HG02884 (cell line): ENCODE data around the gene IQCK.
A peak's percentile ranks its signal among the peaks of the same experiment; 100 is the strongest.
"Not testable (repeated sequence)": the region's sequence is repeated elsewhere in the genome, so short reads cannot be mapped to it uniquely, and the experiment has no call there.

Experiments
- ATAC-seq: cut with Tn5 transposase; IDR thresholded peaks from one replicate; pipeline ENCODE4 v1.9.1; 2021; ENCODE audit warnings: mild to moderate bottlenecking, moderate library complexity; ENCODE audit not compliant: unreplicated experiment

IQCK gene

DNA sequence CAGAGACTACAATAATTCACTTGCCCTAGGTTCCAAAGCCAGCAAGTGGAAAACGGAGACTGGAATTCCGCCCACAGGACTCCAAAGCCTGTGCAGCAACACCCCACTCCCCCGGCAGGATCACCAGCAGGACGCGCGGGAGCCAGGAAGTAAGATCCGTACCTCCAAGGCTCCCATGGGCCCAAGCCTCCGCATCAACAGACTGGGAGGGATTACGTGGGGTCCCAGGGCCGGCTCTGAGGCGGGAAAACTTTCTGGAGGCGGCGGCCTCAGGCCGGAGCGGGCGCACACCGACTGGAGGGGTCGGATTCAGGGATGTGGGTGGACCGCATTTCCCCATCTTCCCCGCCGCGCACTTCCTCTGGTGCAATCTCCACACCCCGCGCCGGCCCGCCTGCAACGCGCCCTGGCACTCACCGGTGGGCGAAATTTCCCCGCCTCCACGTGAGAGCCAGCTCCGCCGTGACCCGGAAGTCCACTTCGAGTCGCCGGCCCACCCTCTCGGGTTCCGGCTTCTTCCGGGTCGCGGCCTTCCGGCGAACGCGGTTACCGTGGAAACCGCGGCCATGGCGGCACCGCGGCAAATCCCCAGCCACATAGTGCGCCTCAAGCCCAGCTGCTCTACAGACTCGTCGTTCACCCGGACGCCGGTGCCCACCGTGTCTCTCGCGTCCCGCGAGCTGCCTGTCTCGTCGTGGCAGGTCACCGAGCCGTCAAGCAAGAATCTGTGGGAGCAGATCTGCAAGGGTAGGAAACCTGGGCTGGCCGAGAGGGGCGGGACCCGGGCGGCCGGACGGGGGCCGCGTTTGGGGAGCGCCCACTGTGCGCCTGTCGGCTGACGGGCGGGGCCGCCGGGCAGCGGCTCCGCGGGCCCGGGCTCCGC lies at the start of gene IQCK, which contains the start of gene KNOP1:
Gene IQCK (plus strand): TSS at position 531 of the 883 bp plus-strand sequence. CDS start 36 bp downstream, at position 567.
Gene KNOP1 (minus strand): TSS at position 487 of the 883 bp plus-strand sequence. CDS start 3,192 bp downstream, outside the sequence.
- ATAC-seq, result peak; percentile 93

DNA sequence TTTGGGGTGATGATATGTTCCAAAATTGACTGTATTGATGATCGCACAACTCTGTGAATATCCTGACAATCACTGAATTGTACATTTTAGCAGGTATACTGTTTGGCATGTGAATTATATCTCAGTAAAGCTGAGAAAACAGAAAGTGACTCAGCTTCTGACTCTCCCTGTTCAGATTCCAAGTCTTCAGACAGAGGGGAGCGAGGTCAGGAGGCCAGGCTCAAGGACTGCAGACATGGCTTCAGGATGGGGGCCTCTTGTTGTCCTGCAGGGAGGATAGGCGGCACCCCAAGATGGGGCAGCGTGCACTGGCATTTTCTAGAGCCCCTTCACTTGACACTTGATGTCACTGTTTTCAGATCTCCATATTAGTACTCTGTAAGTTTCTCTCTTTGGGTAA lies 45.7 kb upstream of the IQCK start:
- ATAC-seq, result no peak

DNA sequence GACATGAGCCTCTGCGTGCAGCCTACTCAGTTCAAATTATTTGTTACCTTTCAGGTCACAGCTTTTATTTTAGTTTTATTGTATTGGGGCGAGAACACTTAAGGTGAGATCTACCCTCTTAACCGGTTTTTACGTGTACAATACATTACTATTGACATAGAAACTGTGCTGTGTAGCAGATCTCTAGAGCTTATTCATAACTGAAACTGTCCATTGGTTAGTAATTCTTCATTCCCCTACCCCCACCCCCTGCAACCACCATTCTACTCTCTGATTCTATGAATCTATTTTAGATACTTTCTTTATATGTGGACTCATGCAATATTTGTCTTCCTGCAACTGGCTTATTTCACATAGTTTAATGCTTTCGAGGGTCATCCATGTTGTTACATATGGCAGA lies 43.6 kb upstream of the IQCK start:
- ATAC-seq, result no peak

GRCh38 chr16:19677402-19677801 lies 40.7 kb upstream of the IQCK start:
- no peak for ATAC-seq

GRCh38 chr16:19678804-19679203 lies 39.3 kb upstream of the IQCK start:
- ATAC-seq, result no peak

DNA sequence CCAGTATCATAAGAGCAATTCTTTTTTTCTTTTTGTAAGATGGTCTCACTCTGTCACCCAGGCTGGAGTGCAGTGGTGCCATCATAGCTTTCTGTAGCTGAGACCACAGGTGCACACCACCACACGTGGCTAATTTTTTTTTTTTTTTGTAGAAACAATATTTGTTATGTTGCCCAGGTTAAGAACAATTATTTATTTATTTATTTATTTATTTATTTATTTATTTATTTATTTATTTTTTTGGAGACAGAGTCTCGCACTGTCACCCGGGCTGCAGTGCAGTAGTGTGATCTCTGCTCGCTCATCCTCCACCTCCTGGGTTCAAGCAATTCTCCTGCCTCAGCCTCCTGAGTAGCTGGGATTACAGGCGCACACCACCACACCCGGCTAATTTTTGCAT lies 38.8 kb upstream of the IQCK start:
- not testable (repeated sequence) for ATAC-seq

GRCh38 chr16:19680881-19681340 lies 37.2 kb upstream of the IQCK start:
- no peak for ATAC-seq

GRCh38 chr16:19681637-19682036 lies 36.4 kb upstream of the IQCK start:
- ATAC-seq, result no peak

GRCh38 chr16:19683453-19684236 lies 34.4 kb upstream of the IQCK start:
- no peak for ATAC-seq

- ATAC-seq, result no peak
Observed at GRCh38 chr16:19685176-19685575, 32.9 kb upstream of the IQCK start.

DNA sequence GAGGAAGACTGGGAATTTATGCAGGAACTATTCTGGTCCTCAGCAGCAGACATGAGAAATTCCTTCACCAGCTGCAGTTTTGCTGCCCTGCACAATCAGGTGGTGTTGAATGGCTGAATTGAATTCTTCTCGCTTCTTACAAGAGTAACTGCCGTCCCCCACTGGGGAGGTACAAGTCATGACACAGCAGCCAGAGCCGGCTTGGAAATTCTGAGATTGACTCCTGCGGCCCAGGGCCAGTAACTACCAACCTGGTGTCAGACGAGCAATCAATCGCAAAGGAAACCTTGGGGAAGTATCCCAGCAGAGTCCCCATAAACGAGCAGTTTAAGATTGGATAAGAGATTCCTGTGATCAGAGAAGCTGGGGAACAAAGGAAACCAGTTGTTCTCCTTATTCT lies 30.8 kb upstream of the IQCK start:
- ATAC-seq, result no peak

DNA sequence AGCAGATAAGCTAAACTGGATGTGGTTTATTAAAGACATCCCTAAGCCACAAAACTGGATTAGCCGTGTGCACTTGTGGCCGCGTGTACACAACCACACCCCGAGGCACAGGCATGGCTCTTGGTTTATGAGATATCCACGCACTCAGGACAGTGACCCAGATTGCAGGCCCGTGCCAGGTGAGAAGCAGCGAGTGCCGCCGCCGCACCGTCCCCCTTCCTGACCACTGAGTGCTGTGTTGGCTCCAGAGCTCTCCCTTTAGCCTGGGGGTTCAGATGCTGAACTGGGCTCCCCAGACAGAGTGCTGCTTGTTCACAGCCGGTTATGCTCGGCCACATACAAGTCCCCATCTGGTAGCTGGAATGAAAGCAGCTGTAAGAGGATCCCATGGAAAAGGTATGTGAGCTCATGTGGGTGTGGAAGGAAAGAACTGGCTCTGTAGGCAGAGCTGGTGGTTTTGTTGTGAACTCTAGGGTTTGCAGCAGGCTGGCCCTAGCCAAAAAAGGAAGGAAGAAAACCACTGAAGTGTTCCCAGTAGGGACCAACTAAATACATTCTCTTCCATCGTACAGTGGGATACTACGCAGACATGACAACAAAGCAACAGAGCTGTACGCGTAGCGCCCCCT lies 29.6 kb upstream of the IQCK start:
- no peak for ATAC-seq

DNA sequence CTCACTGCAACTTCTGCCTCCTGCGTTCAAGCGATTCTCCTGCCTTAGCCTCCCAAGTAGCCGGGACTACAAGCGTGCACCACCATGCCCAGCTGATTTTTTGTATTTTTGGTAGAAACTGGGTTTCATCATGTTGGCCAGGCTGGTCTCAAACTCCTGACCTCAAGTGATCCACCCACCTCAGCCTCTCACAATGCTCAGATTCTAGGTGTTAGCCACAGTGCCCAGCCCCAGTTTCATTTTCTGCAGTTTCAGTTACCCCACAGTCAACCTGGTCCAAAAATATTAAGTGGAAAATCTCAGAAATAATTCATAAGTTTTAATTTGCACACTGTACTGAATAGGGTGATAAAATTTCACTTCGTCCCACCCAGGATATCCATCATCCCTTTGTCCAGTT lies 28.7 kb upstream of the IQCK start:
- no peak for ATAC-seq

- ATAC-seq, result no peak
Observed at GRCh38 chr16:19690196-19690595, 27.9 kb upstream of the IQCK start.

- no peak for ATAC-seq
Observed at GRCh38 chr16:19691161-19691711, 26.8 kb upstream of the IQCK start.

GRCh38 chr16:19694989-19695388 lies 23.1 kb upstream of the IQCK start:
- no peak for ATAC-seq

DNA sequence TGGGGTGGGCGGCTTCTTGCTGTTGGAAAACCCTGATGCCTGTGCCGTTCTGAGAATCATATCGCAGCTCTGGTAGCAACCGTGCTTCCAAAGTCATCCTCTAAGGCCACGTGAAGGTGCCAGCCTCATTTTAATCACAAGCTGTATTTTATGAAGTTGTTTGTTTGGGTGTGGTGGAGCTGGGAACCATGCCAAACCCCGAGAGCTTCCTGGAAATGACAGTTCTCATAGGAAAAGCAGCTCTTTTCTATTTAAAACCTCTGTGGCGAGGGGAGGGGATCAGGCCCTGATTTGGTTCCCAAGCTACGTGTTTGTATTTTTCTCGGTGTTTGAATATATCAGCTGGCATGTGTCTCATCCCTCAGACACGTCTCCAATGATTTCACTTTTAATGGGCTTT lies 21.7 kb upstream of the IQCK start:
- ATAC-seq, result no peak

DNA sequence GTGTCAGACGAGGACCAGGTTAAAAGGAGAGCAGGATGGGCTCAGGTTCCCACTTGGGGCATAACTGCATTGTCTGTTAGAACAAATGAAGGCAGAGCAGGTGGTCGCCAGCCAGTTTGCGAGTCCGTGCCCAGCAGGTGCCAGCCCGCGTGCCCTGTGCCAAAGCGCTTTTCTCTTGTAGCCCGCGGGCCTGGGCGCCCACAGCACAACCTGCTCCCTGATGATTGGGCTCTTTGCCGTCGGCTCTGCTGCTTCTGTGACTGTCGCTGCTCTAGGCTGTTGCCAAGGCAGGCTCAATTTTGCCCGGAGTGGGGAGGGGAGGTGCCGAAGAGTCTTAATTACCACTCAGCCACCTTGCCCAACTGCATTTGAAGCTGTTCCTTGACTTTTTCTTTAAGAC lies 21.1 kb upstream of the IQCK start:
- ATAC-seq, result no peak

- no peak for ATAC-seq
Observed at GRCh38 chr16:19697756-19698318, 20.2 kb upstream of the IQCK start.
